B cell (primary cell): Measurements from ENCODE around the gene TALDO1. TPM values are rescaled to one million over a fixed set of nuclear protein-coding genes. Genes with fewer than 3 reads are reported as not detected.

Source experiments
- ATAC-seq: fragments of 200-7000 bp; cut with Tn5 transposase; one replicate; pipeline ENCODE4 v1.10.0; 2021; ENCODE audit warnings: low read depth, mild to moderate bottlenecking, moderate number of reproducible peaks, moderate library complexity
- CTCF ChIA-PET: fragments of 350-600 bp; sonication (Branson Sonifier 250); formaldehyde crosslinking; loops from one replicate; lab custom pipeline; 2021; ENCODE audit warnings: antibody characterized with exemption, inconsistent platforms; lab: Charles Lee
- POLR2A ChIA-PET: fragments of 350-600 bp; sonication (Branson Sonifier 250); formaldehyde crosslinking; loops from one replicate; lab custom pipeline; 2021; ENCODE audit warnings: antibody characterized with exemption; lab: Charles Lee
- DNase-seq: peaks from one replicate; pipeline ENCODE4 v3.0.0; 2013
- H2AFZ ChIP-seq: 2 replicates; pipeline ENCODE4 v1.6.1; 2012; ENCODE audit warnings: mild to moderate bottlenecking, low read depth, low read length; ENCODE audit not compliant: insufficient read depth, poor library complexity, severe bottlenecking
- H3K27ac ChIP-seq, 2 donors: 1 replicate in 1 of 2; 2 replicates in 1 of 2; pipeline ENCODE4 v1.5.1; 2012 to 2013; ENCODE audit warnings: low read length in 2 of 2, mild to moderate bottlenecking in 2 of 2, moderate library complexity in 1 of 2
- H3K27me3 ChIP-seq, 4 experiments: fragments of 200-600 bp in 1 of 4; sonication (generic) in 1 of 4; replicated peaks in 1 of 4; 1 replicate in 2 of 4; 2 replicates in 2 of 4; pipeline versions ENCODE4 v1.6.1 to v1.7.0; 2013 to 2016; ENCODE audit warnings: low read length in 3 of 4, mild to moderate bottlenecking in 2 of 4, mixed read lengths in 1 of 4, moderate library complexity in 1 of 4; ENCODE audit not compliant: insufficient read depth in 4 of 4, control insufficient read depth in 3 of 4; ENCODE audit errors: control extremely low read depth in 1 of 4
- H3K36me3 ChIP-seq, 2 experiments: replicated peaks in 1 of 2; 1 replicate in 1 of 2; 2 replicates in 1 of 2; pipeline versions ENCODE4 v1.6.1 to v1.7.1; 2013; ENCODE audit warnings: low read length in 1 of 2; ENCODE audit not compliant: insufficient read depth in 2 of 2, control insufficient read depth in 1 of 2; ENCODE audit errors: control extremely low read depth in 1 of 2, extremely low read depth in 1 of 2
- H3K4me1 ChIP-seq, 2 donors: fragments of 200-600 bp in 1 of 2; sonication (generic) in 1 of 2; 1 replicate in 1 of 2; 2 replicates in 1 of 2; pipeline versions ENCODE4 v1.5.1 to v1.6.1; 2013 to 2017; ENCODE audit warnings: low read length in 2 of 2; ENCODE audit not compliant: control insufficient read depth in 2 of 2, insufficient read depth in 2 of 2
- H3K4me2 ChIP-seq: replicated peaks from 2 replicates; pipeline ENCODE3; 2012; ENCODE audit warnings: mild to moderate bottlenecking, low read depth, low read length; ENCODE audit not compliant: poor library complexity, severe bottlenecking
- H3K4me3 ChIP-seq, 5 experiments: fragments of 200-600 bp in 1 of 5; sonication (generic) in 1 of 5; 1 replicate in 3 of 5; 2 replicates in 2 of 5; pipeline versions ENCODE4 v1.5.1 to v1.7.0; 2011 to 2016; ENCODE audit warnings: low read length in 4 of 5, mild to moderate bottlenecking in 4 of 5, low read depth in 2 of 5, control low read depth in 1 of 5, moderate library complexity in 1 of 5; ENCODE audit not compliant: insufficient read depth in 1 of 5; ENCODE audit errors: control extremely low read depth in 1 of 5, extremely low read depth in 1 of 5
- H3K79me2 ChIP-seq: fragments of 200-600 bp; sonication (generic); one replicate; pipeline ENCODE4 v1.6.0; 2016; ENCODE audit warnings: low read length; ENCODE audit not compliant: control insufficient read depth, insufficient read depth
- H3K9ac ChIP-seq: fragments of 200-600 bp; sonication (generic); 2 replicates; pipeline ENCODE4 v1.6.1; 2017; ENCODE audit warnings: mild to moderate bottlenecking, low read length, moderate library complexity
- H3K9me3 ChIP-seq, 3 donors: one replicate each; pipeline versions ENCODE4 v1.6.1 to v1.7.1; 2013; ENCODE audit warnings: low read length in 2 of 3; ENCODE audit not compliant: control insufficient read depth in 2 of 3, insufficient read depth in 1 of 3; ENCODE audit errors: control extremely low read depth in 1 of 3
- H4K20me1 ChIP-seq: 2 replicates; pipeline ENCODE4 v1.6.0; 2012; ENCODE audit warnings: mild to moderate bottlenecking, low read length; ENCODE audit not compliant: insufficient read depth, control insufficient read depth, poor library complexity, severe bottlenecking
- H3K27ac Mint-ChIP-seq: one replicate; pipeline ENCODE4 v1.8.0; 2021; ENCODE audit warnings: mixed read lengths
- H3K27me3 Mint-ChIP-seq: one replicate; pipeline ENCODE4 v1.8.0; 2021; ENCODE audit warnings: mixed read lengths
- H3K4me1 Mint-ChIP-seq: one replicate; pipeline ENCODE4 v1.8.0; 2021; ENCODE audit warnings: mixed read lengths
- H3K4me3 Mint-ChIP-seq: one replicate; pipeline ENCODE4 v1.8.0; 2021; ENCODE audit warnings: mixed read lengths
- H3K9me3 Mint-ChIP-seq: one replicate; pipeline ENCODE4 v1.8.0; 2022; ENCODE audit warnings: mixed read lengths; ENCODE audit not compliant: insufficient read depth
- CTCF ChIP-seq: fragments of 200-600 bp; IDR thresholded peaks from one replicate; pipeline ENCODE4 v1.8.0; 2022; ENCODE audit warnings: antibody characterized with exemption, mild to moderate bottlenecking
- EZH2 ChIP-seq: IDR thresholded peaks from 2 replicates; pipeline ENCODE4 v1.6.1; 2012; ENCODE audit warnings: borderline replicate concordance, low read depth, mild to moderate bottlenecking, moderate library complexity, low read length; ENCODE audit not compliant: insufficient read depth, poor library complexity, severe bottlenecking
- WGBS: methylation state at CpG from one replicate; pipeline ENCODE4 v1.1.5; 2013; ENCODE audit warnings: missing lambda C conversion rate; ENCODE audit not compliant: insufficient coverage; 5-methylcytosine and 5-hydroxymethylcytosine counted together
- intact Hi-C: fragments of 100-400 bp; cut with micrococcal nuclease; formaldehyde crosslinking; loops from one replicate; pipeline ENCODE4 v1.10.0; 2022
- polyA plus RNA-seq: library from polyadenylated mRNA; depleted of rRNA; stranded (reverse); fragments of >200 nt; gene quantifications from 2 replicates; pipeline ENCODE4 v1.2.3, GENCODE V29; 2012
- total RNA-seq, 2 donors: library from RNA; stranded (reverse); fragments of 120-200 nt in 1 of 2; gene quantifications; 1 replicate in 1 of 2; 2 replicates in 1 of 2; pipeline versions ENCODE4 v1.2.3 to v1.2.4, GENCODE V29; 2013 to 2022

Gene TALDO1
- total and polyA plus RNA-seq, 2 donors (not counting 1 experiment from before 2014, with no cell fraction given) = 82.4 to 116 TPM

DNA sequence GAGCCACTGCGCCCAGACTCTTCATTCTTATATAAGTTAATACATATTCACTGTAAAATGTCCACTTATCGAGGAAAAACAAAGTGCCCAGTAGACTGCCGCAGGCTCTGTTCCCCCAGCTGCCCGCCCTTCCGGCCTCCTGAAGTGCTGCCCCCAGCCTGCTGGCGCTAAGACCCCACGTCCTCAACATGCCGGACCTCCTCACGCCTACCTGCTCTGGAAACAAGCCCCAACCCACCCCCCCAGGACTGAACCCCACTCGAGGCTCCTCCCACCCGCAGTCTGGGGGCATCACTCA lies 28.9 kb downstream of the TALDO1 start:
- H2AFZ ChIP-seq = no peak overlapping the region
- peaks cover 0 to 10% of the 10 kb centered on the region in 2 experiments for H3K36me3 ChIP-seq
- peak overlapping the region in 1 of 2 donors; percentile 59 for H3K27ac ChIP-seq
- POLR2A ChIA-PET = interaction anchor here (0.7 kb wide), 1 partner anchor 221 kb away, joined by 3 read pairs; no protein-coding TSS in a partner anchor
- peak overlapping the region in 4 of 5 experiments; percentile 63 to 80 (median 74) for H3K4me3 ChIP-seq
- peak overlapping the region; percentile 80 for H3K4me3 Mint-ChIP-seq
- no peak for ATAC-seq
- H4K20me1 ChIP-seq = peaks cover 65% of the 10 kb centered on the region
- no peaks in the 10 kb centered on the region for H3K9me3 Mint-ChIP-seq
- DNase-seq = no peak
- H3K4me1 ChIP-seq = peaks cover 12 to 24% of the 10 kb centered on the region in 2 donors
- no peaks in the 10 kb centered on the region for H3K27me3 ChIP-seq
- WGBS = 53% methylated on average over 10 of the region's 11 CpGs
- H3K4me1 Mint-ChIP-seq = peaks cover 18% of the 10 kb centered on the region
- TF ChIP-seq EZH2 (no peak), CTCF (no peak)
- H3K27ac Mint-ChIP-seq = peak overlapping the region; percentile 46
- H3K79me2 ChIP-seq = peaks cover 64% of the 10 kb centered on the region
- H3K4me2 ChIP-seq = peak overlapping the region; percentile 99
- no peaks in the 10 kb centered on the region for H3K9me3 ChIP-seq
- intact Hi-C loops = loop anchor here (2.0 kb wide), 1 partner anchor 29 kb away; the partner anchor contains the start of gene TALDO1
- CTCF ChIA-PET = interaction anchor here (1.0 to 1.3 kb wide), 3 partner anchors 21 to 57 kb away, joined by 3 read pairs; partner anchors contain the start of genes CD151 and TALDO1
- H3K9ac ChIP-seq = peak overlapping the region; percentile 68
- no peaks in the 10 kb centered on the region for H3K27me3 Mint-ChIP-seq

DNA sequence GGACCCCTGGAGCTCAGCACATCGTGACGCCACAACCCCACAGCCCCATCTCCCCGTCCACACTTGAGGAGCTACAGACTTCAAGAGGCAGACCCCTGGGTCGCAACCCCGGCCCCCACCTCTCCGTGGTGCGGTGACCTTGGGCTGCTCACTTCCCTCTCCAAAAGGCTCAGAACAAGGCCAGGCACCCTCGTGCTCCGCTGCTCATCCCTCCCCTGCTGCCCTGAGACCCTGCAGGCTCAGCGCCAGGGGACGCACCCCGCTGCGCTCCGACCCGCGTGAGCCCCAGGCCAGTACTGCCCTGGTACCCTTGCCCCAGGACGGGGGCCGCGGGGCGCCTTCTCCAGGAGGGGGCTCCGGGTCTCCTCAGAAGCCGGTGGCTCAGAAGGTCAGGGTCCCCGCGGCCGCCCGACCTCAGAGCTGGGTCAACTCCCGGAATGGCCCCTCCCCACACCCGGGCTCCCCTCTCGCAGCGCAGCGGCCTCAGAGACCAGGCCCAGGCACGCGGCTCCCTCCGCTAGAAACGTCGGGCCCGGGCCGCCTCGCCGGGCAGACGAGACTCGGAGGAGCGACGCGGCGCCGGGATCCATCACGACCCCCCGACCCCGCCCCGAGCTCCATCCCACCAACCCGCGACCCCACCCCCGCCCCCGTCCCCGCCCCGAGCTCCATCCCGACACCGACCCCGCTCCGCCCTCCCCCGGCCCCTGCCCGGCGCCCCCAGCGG lies 29.5 kb downstream of the TALDO1 start:
- peaks cover 18% of the 10 kb centered on the region for H3K4me1 Mint-ChIP-seq
- H3K27ac Mint-ChIP-seq = peak overlapping the region; percentile 63
- ATAC-seq (peak; percentile 56), DNase-seq (peak; percentile 58)
- peak overlapping the region; percentile 80 for H3K4me3 Mint-ChIP-seq
- Histone ChIP-seq H3K79me2 (peaks cover 64% of the 10 kb centered on the region), H3K27me3 (no peaks in the 10 kb centered on the region), H3K4me3 (peak overlapping the region in 4 of 5 experiments; percentile 63 to 80 (median 74)), H3K9ac (peak overlapping the region; percentile 86), H3K4me1 (peaks cover 12 to 24% of the 10 kb centered on the region in 2 donors), H3K9me3 (no peaks in the 10 kb centered on the region), H3K27ac (peak overlapping the region in 1 of 2 donors; percentile 76), H3K4me2 (peak overlapping the region; percentile 99), H2AFZ (peak overlapping the region; percentile 99), H3K36me3 (peaks cover 0 to 10% of the 10 kb centered on the region in 2 experiments), H4K20me1 (peaks cover 65% of the 10 kb centered on the region)
- TF ChIP-seq EZH2 (no peak), CTCF (no peak)
- POLR2A ChIA-PET = interaction anchor here (0.6 kb wide), 3 partner anchors 42 to 362 kb away, joined by 3 to 7 read pairs (median 3); partner anchors contain the start of gene PNPLA2
- no peaks in the 10 kb centered on the region for H3K27me3 Mint-ChIP-seq
- CTCF ChIA-PET = interaction anchor here (0.6 to 1.5 kb wide), 5 partner anchors 17 to 117 kb away, joined by 3 read pairs; partner anchors contain the start of gene CD151
- WGBS = 2% methylated on average over 38 of the region's 65 CpGs
- no peaks in the 10 kb centered on the region for H3K9me3 Mint-ChIP-seq
- intact Hi-C loops = loop anchor here (1.0 to 2.0 kb wide), 2 partner anchors 21 to 30 kb away; partner anchors contain the start of gene TALDO1
